HepG2 (cell line): ENCODE results near the gene ASXL1. TPM values are rescaled to one million over a fixed set of nuclear protein-coding genes. Genes with fewer than 3 reads are reported as not detected.

Source experiments
- IRF2 ChIP-seq: IDR thresholded peaks from 2 replicates; pipeline ENCODE4 v1.6.1; 2018; ENCODE audit warnings: missing genetic modification reagents, missing compliant biosample characterization
- ISX ChIP-seq: sonication (generic); formaldehyde crosslinking; conservative IDR thresholded peaks from 2 replicates; pipeline ENCODE4 v1.5.0; 2020; ENCODE audit warnings: missing genetic modification reagents
- KLF16 ChIP-seq, 2 experiments: sonication (generic) in 1 of 2; formaldehyde crosslinking in 1 of 2; IDR thresholded peaks; 2 replicates each; pipeline versions ENCODE4 v1.6.1 to v1.8.0; 2016 to 2023; ENCODE audit warnings: missing genetic modification reagents in 2 of 2, missing compliant biosample characterization in 1 of 2
- MED8 ChIP-seq: sonication (generic); formaldehyde crosslinking; IDR thresholded peaks from 2 replicates; pipeline ENCODE4 v1.8.1; 2023; ENCODE audit warnings: mild to moderate bottlenecking, missing genetic modification reagents; ENCODE audit not compliant: insufficient replicate concordance
- MTF2 ChIP-seq: sonication (generic); formaldehyde crosslinking; IDR thresholded peaks from 2 replicates; pipeline ENCODE4 v1.5.0; 2020; ENCODE audit warnings: missing genetic modification reagents, borderline replicate concordance
- MXD4 ChIP-seq: IDR thresholded peaks from 2 replicates; pipeline ENCODE4 v1.6.1; 2016; ENCODE audit warnings: mild to moderate bottlenecking, missing biosample characterization, missing genetic modification reagents
- NFE2L1 ChIP-seq: sonication (generic); formaldehyde crosslinking; IDR thresholded peaks from 2 replicates; pipeline ENCODE4 v1.4.0; 2020; ENCODE audit warnings: missing genetic modification reagents, mild to moderate bottlenecking, borderline replicate concordance
- NFIB ChIP-seq: sonication (generic); formaldehyde crosslinking; IDR thresholded peaks from 2 replicates; pipeline ENCODE4 v1.9.0; 2021; ENCODE audit warnings: missing genetic modification reagents, mild to moderate bottlenecking, borderline replicate concordance
- NFRKB ChIP-seq: fragments of 450-650 bp; IDR thresholded peaks from 2 replicates; pipeline ENCODE4 v1.6.1; 2017
- NR2F1 ChIP-seq, 2 experiments: fragments of 450-650 bp in 1 of 2; formaldehyde crosslinking in 1 of 2; IDR thresholded peaks; 2 replicates each; pipeline versions ENCODE4 v1.5.0 to v1.6.1; 2016 to 2020; ENCODE audit warnings: mild to moderate bottlenecking in 1 of 2, missing compliant biosample characterization in 1 of 2, missing genetic modification reagents in 1 of 2, moderate library complexity in 1 of 2
- POLR2A ChIP-seq, 2 experiments: IDR thresholded peaks; 2 replicates each; pipeline ENCODE4 v1.6.1; 2011; ENCODE audit warnings: low read depth in 2 of 2, low read length in 2 of 2, mild to moderate bottlenecking in 1 of 2, moderate library complexity in 1 of 2; ENCODE audit not compliant: insufficient read depth in 1 of 2
- ZBTB33 ChIP-seq: sonication (generic); formaldehyde crosslinking; IDR thresholded peaks from 2 replicates; pipeline ENCODE4 v1.4.0; 2020; ENCODE audit warnings: missing genetic modification reagents
- ZBTB42 ChIP-seq: sonication (generic); formaldehyde crosslinking; IDR thresholded peaks from 2 replicates; pipeline ENCODE4 v1.5.0; 2020; ENCODE audit warnings: mild to moderate bottlenecking, missing genetic modification reagents
- ZNF205 ChIP-seq: IDR thresholded peaks from 2 replicates; pipeline ENCODE4 v1.6.1; 2018; ENCODE audit warnings: missing biosample characterization, missing genetic modification reagents
- ZNF253 ChIP-seq: sonication (generic); formaldehyde crosslinking; IDR thresholded peaks from 2 replicates; pipeline ENCODE4 v1.8.0; 2022; ENCODE audit warnings: mild to moderate bottlenecking, missing genetic modification reagents, borderline replicate concordance
- ZNF34 ChIP-seq: sonication (generic); formaldehyde crosslinking; IDR thresholded peaks from 2 replicates; pipeline ENCODE4 v1.4.0; 2020; ENCODE audit warnings: mild to moderate bottlenecking, missing genetic modification reagents, borderline replicate concordance
- ZNF564 ChIP-seq: sonication (generic); formaldehyde crosslinking; IDR thresholded peaks from 2 replicates; pipeline ENCODE4 v1.8.1; 2023; ENCODE audit warnings: mild to moderate bottlenecking, missing genetic modification reagents
- ZNF713 ChIP-seq: sonication (generic); formaldehyde crosslinking; IDR thresholded peaks from 2 replicates; pipeline ENCODE4 v1.4.0; 2020; ENCODE audit warnings: mild to moderate bottlenecking, missing genetic modification reagents
- polyA plus RNA-seq, 8 experiments: library from polyadenylated mRNA; depleted of rRNA in 3 of 8; stranded (reverse) in 7 of 8; unstranded in 1 of 8; fragments of >200 nt; fragmentation: Illumina TruSeq in 4 of 8; extraction: Trizol in 4 of 8; gene quantifications; 2 replicates each; pipeline versions ENCODE4 v1.2.1 to v1.2.3, GENCODE V29; 2011 to 2016; ENCODE audit warnings: low read depth in 4 of 8, missing spikeins in 1 of 8, mixed read lengths in 1 of 8; ENCODE audit not compliant: insufficient read depth in 1 of 8
- total RNA-seq, 5 experiments: library from RNA; depleted of rRNA; stranded (reverse); fragments of >200 nt; fragmentation: Illumina TruSeq; extraction: Trizol; gene quantifications; 2 replicates each; pipeline ENCODE4 v1.2.3, GENCODE V29; 2016; ENCODE audit warnings: low read depth in 1 of 5
- TF ChIP-seq, protein P1 (sequence below): sonication (generic); formaldehyde crosslinking; conservative IDR thresholded peaks from 2 replicates; pipeline ENCODE4 v1.5.0; 2020; ENCODE audit warnings: missing genetic modification reagents
- TF ChIP-seq, protein P2 (sequence below): sonication (generic); formaldehyde crosslinking; IDR thresholded peaks from 2 replicates; pipeline ENCODE4 v1.9.0; 2022; ENCODE audit warnings: missing genetic modification reagents, mild to moderate bottlenecking, borderline replicate concordance
- TF ChIP-seq, protein P3 (sequence below): sonication (generic); formaldehyde crosslinking; IDR thresholded peaks from 2 replicates; pipeline ENCODE4 v1.8.0; 2022; ENCODE audit warnings: missing genetic modification reagents, low read depth, mild to moderate bottlenecking, borderline replicate concordance
- TF ChIP-seq, protein P4 (sequence below): IDR thresholded peaks from 2 replicates; pipeline ENCODE4 v1.6.1; 2016

ASXL1 gene
- total and polyA plus RNA-seq, 2 of the 13 experiments (the other 11 are each of a cell fraction or from before 2014, with no cell fraction given), result 62.1 to 74.8 TPM

DNA sequence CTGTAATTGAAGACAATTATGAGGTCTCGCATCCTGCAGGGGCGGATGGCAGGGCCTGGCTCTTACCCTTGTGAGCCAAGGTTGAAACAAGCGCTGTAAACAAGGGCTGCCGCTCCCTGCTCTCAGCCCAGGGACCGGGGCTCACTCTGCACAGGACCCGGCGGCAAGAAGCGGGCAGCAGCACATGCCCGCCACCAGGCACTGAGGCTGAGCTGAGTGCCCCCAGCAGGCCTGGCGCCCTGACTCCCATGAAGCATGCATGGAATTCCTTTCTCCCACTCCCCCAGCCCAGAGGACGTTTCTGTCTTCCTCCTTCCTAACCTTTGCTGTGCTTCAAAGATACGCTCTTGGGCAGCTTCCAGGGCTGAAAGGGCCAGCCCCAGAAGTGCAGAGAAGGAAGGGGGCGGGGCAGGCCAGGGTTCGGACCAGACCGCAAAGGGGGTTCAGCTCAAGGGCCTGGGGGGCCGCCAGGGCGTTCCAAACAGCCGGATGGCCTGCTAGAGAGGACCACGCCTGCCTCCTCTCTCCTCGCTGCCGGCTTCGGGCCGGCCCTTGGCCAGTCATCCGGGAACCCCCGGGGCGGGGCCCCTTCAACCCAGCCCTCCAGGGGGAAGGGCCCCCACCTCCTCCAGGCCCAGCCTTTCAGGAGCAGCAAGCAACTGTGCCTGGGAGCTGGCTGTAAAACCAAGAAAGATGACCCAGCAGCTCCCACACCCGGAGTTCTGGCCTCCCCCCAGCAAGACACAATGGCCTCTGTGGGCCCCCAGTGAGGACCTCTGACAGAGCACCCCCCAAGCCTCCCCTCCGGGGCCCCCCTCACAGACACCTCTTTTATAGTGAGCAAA, 117.1 kb downstream of the ASXL1 start (continued):
- peak in 1 of 2 experiments; percentile 88; a peak in 3 of 4 replicates for TF ChIP-seq KLF16 (CRISPR knock-in tag; IDR thresholded peaks at IDR 0.05)
- peak; percentile 87 for TF ChIP-seq ZNF34 (CRISPR knock-in tag)
- TF ChIP-seq, protein P1, sequence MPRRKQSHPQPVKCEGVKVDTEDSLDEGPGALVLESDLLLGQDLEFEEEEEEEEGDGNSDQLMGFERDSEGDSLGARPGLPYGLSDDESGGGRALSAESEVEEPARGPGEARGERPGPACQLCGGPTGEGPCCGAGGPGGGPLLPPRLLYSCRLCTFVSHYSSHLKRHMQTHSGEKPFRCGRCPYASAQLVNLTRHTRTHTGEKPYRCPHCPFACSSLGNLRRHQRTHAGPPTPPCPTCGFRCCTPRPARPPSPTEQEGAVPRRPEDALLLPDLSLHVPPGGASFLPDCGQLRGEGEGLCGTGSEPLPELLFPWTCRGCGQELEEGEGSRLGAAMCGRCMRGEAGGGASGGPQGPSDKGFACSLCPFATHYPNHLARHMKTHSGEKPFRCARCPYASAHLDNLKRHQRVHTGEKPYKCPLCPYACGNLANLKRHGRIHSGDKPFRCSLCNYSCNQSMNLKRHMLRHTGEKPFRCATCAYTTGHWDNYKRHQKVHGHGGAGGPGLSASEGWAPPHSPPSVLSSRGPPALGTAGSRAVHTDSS (CRISPR knock-in tag), result no peak
- TF ChIP-seq MXD4 (CRISPR knock-in tag), result peak; percentile 63
- TF ChIP-seq ZBTB42 (CRISPR knock-in tag), result 0 out of 2 replicates have a peak, but pooled peaks have one; percentile 53
- peak; percentile 64 for TF ChIP-seq MED8 (CRISPR knock-in tag)
- TF ChIP-seq NFRKB, result no peak
- TF ChIP-seq ZNF205 (CRISPR knock-in tag), result peak; percentile 82
- peak; percentile 65 to 70; a peak in 3 of 4 replicates for TF ChIP-seq POLR2A (IDR thresholded peaks at IDR 0.05; ENCODE audit: insufficient read depth in 1 of 2, low read depth in 2 of 2, low read length in 2 of 2)
- no peak for TF ChIP-seq NFE2L1 (CRISPR knock-in tag)
- TF ChIP-seq, protein P2, sequence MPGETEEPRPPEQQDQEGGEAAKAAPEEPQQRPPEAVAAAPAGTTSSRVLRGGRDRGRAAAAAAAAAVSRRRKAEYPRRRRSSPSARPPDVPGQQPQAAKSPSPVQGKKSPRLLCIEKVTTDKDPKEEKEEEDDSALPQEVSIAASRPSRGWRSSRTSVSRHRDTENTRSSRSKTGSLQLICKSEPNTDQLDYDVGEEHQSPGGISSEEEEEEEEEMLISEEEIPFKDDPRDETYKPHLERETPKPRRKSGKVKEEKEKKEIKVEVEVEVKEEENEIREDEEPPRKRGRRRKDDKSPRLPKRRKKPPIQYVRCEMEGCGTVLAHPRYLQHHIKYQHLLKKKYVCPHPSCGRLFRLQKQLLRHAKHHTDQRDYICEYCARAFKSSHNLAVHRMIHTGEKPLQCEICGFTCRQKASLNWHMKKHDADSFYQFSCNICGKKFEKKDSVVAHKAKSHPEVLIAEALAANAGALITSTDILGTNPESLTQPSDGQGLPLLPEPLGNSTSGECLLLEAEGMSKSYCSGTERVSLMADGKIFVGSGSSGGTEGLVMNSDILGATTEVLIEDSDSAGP (CRISPR knock-in tag), result peak; percentile 57; the same call in 1 of the 2 replicates
- TF ChIP-seq NR2F1 (CRISPR knock-in tag; IDR thresholded peaks at IDR 0.05), result 0 out of 4 replicates have a peak, but pooled peaks of 1 of the 2 experiments have one; percentile 38
- TF ChIP-seq NFIB, result no peak
- TF ChIP-seq, protein P3, sequence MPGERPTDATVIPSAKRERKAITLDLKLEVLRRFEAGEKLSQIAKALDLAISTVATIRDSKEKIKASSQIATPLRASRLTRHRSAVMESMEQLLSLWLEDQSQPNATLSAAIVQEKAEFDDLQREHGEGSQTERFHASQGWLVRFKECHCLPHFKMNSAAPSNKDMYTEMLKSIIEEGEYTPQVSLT (CRISPR knock-in tag), result no peak
- TF ChIP-seq ISX, result no peak
- peak; percentile 91 for TF ChIP-seq MTF2 (CRISPR knock-in tag)
- no peak for TF ChIP-seq ZNF253 (CRISPR knock-in tag)
- TF ChIP-seq ZNF713 (CRISPR knock-in tag), result no peak
- TF ChIP-seq, protein P4, sequence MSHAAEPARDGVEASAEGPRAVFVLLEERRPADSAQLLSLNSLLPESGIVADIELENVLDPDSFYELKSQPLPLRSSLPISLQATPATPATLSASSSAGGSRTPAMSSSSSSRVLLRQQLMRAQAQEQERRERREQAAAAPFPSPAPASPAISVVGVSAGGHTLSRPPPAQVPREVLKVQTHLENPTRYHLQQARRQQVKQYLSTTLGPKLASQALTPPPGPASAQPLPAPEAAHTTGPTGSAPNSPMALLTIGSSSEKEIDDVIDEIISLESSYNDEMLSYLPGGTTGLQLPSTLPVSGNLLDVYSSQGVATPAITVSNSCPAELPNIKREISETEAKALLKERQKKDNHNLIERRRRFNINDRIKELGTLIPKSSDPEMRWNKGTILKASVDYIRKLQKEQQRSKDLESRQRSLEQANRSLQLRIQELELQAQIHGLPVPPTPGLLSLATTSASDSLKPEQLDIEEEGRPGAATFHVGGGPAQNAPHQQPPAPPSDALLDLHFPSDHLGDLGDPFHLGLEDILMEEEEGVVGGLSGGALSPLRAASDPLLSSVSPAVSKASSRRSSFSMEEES (CRISPR knock-in tag), result no peak
- no peak for TF ChIP-seq ZBTB33 (CRISPR knock-in tag)
- TF ChIP-seq ZNF564 (CRISPR knock-in tag), result peak; percentile 78; the same call in 1 of the 2 replicates
- peak; percentile 76 for TF ChIP-seq IRF2 (CRISPR knock-in tag)
